Measurements from ENCODE around the gene SLC16A3. TPM values are rescaled to one million over a fixed set of nuclear protein-coding genes. Genes with fewer than 3 reads are reported as not detected.

Gene SLC16A3
- total and polyA plus RNA-seq, 2 of the 8 experiments (the other 6 are each of a cell fraction or from before 2014, with no cell fraction given): 3.8 to 8.7 TPM

DNA sequence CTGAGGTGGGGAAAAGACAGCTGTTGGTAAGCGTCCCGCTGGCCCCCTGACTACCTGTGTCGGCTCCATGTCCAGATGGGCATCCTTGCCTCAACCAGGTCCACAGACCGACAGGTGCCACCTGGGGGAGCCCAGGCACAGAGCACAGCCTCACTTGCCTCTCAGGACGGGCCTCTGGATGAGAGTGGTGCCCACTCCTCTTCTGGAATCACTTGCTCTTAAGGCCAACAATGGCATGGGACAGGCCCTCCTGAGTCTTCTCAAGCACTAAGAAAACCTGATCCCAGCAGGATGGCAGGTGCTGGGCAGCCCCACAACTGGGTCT, 17.2 kb downstream of the SLC16A3 start (continued):
- TF ChIP-seq, protein P1, sequence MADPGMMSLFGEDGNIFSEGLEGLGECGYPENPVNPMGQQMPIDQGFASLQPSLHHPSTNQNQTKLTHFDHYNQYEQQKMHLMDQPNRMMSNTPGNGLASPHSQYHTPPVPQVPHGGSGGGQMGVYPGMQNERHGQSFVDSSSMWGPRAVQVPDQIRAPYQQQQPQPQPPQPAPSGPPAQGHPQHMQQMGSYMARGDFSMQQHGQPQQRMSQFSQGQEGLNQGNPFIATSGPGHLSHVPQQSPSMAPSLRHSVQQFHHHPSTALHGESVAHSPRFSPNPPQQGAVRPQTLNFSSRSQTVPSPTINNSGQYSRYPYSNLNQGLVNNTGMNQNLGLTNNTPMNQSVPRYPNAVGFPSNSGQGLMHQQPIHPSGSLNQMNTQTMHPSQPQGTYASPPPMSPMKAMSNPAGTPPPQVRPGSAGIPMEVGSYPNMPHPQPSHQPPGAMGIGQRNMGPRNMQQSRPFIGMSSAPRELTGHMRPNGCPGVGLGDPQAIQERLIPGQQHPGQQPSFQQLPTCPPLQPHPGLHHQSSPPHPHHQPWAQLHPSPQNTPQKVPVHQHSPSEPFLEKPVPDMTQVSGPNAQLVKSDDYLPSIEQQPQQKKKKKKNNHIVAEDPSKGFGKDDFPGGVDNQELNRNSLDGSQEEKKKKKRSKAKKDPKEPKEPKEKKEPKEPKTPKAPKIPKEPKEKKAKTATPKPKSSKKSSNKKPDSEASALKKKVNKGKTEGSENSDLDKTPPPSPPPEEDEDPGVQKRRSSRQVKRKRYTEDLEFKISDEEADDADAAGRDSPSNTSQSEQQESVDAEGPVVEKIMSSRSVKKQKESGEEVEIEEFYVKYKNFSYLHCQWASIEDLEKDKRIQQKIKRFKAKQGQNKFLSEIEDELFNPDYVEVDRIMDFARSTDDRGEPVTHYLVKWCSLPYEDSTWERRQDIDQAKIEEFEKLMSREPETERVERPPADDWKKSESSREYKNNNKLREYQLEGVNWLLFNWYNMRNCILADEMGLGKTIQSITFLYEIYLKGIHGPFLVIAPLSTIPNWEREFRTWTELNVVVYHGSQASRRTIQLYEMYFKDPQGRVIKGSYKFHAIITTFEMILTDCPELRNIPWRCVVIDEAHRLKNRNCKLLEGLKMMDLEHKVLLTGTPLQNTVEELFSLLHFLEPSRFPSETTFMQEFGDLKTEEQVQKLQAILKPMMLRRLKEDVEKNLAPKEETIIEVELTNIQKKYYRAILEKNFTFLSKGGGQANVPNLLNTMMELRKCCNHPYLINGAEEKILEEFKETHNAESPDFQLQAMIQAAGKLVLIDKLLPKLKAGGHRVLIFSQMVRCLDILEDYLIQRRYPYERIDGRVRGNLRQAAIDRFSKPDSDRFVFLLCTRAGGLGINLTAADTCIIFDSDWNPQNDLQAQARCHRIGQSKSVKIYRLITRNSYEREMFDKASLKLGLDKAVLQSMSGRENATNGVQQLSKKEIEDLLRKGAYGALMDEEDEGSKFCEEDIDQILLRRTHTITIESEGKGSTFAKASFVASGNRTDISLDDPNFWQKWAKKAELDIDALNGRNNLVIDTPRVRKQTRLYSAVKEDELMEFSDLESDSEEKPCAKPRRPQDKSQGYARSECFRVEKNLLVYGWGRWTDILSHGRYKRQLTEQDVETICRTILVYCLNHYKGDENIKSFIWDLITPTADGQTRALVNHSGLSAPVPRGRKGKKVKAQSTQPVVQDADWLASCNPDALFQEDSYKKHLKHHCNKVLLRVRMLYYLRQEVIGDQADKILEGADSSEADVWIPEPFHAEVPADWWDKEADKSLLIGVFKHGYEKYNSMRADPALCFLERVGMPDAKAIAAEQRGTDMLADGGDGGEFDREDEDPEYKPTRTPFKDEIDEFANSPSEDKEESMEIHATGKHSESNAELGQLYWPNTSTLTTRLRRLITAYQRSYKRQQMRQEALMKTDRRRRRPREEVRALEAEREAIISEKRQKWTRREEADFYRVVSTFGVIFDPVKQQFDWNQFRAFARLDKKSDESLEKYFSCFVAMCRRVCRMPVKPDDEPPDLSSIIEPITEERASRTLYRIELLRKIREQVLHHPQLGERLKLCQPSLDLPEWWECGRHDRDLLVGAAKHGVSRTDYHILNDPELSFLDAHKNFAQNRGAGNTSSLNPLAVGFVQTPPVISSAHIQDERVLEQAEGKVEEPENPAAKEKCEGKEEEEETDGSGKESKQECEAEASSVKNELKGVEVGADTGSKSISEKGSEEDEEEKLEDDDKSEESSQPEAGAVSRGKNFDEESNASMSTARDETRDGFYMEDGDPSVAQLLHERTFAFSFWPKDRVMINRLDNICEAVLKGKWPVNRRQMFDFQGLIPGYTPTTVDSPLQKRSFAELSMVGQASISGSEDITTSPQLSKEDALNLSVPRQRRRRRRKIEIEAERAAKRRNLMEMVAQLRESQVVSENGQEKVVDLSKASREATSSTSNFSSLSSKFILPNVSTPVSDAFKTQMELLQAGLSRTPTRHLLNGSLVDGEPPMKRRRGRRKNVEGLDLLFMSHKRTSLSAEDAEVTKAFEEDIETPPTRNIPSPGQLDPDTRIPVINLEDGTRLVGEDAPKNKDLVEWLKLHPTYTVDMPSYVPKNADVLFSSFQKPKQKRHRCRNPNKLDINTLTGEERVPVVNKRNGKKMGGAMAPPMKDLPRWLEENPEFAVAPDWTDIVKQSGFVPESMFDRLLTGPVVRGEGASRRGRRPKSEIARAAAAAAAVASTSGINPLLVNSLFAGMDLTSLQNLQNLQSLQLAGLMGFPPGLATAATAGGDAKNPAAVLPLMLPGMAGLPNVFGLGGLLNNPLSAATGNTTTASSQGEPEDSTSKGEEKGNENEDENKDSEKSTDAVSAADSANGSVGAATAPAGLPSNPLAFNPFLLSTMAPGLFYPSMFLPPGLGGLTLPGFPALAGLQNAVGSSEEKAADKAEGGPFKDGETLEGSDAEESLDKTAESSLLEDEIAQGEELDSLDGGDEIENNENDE (IDR thresholded peaks at IDR 0.05; ENCODE audit: insufficient replicate concordance, low read length): no peak
- no peak for TF ChIP-seq ASH2L (IDR thresholded peaks at IDR 0.05; ENCODE audit: low read length)
- TF ChIP-seq JUN (IDR thresholded peaks at IDR 0.05; ENCODE audit: low read depth, low read length): no peak
- TF ChIP-seq EP300 (IDR thresholded peaks at IDR 0.05; ENCODE audit: borderline replicate concordance in 1 of 2, low read depth in 2 of 2, low read length in 2 of 2): no peak
- no peak for TF ChIP-seq NRF1 (IDR thresholded peaks at IDR 0.05; ENCODE audit: low read depth, low read length)
- no peak for TF ChIP-seq RXRA (IDR thresholded peaks at IDR 0.05; ENCODE audit: insufficient read depth, low read depth, low read length)
- no peak for TF ChIP-seq RAD21 (IDR thresholded peaks at IDR 0.05 in 1 of 2, conservative IDR thresholded peaks at IDR 0.05 in 1 of 2; ENCODE audit: low read depth in 2 of 2, low read length in 2 of 2)

Data from H1 (cell line).